Brain microvascular endothelial cell (primary cell): ENCODE measurements around the gene CDKN2B-AS1.

Source experiments
- DNase-seq: peaks from one replicate; pipeline ENCODE4 v3.0.0-alpha.2; 2020
- H3K27ac ChIP-seq: fragments of 250-450 bp; sonication (Bioruptor Pico); 2 replicates; pipeline ENCODE4 v1.5.1; 2020; ENCODE audit warnings: mild to moderate bottlenecking, moderate library complexity
- H3K27me3 ChIP-seq: fragments of 250-450 bp; sonication (Bioruptor Pico); replicated peaks from 2 replicates; pipeline ENCODE4 v1.5.1; 2020; ENCODE audit warnings: mild to moderate bottlenecking
- H3K36me3 ChIP-seq: fragments of 250-450 bp; sonication (Bioruptor Pico); replicated peaks from 2 replicates; pipeline ENCODE4 v1.5.1; 2020; ENCODE audit warnings: mild to moderate bottlenecking
- H3K4me3 ChIP-seq: 2 replicates; pipeline ENCODE4 v1.5.1; 2011; ENCODE audit warnings: low read depth, mild to moderate bottlenecking, control low read depth, low read length, moderate library complexity
- CTCF ChIP-seq: IDR thresholded peaks from 2 replicates; pipeline ENCODE4 v1.5.1; 2011; ENCODE audit warnings: low read depth, mild to moderate bottlenecking, moderate library complexity, low read length, control low read depth, inconsistent platforms; ENCODE audit errors: missing control alignments
- in situ Hi-C: cut with HindIII; loops from 2 replicates; pipeline ENCODE4 v1.10.0; 2017; ENCODE audit warnings: low sequenced_read_pairs, low pct_ligation_motif_present

CDKN2B-AS1 gene

GRCh38 chr9:21984101-21984500 lies 10.5 kb upstream of the CDKN2B-AS1 start:
- no peak for TF ChIP-seq CTCF
- H3K27me3 ChIP-seq = no peaks in the 10 kb centered on the region
- in situ Hi-C loops = no loop called here

GRCh38 chr9:21985964-21986667 lies 8.5 kb upstream of the CDKN2B-AS1 start:
- no peaks in the 10 kb centered on the region for H3K27me3 ChIP-seq
- no peak overlapping the region for H3K4me3 ChIP-seq
- no peaks in the 10 kb centered on the region for H3K36me3 ChIP-seq
- TF ChIP-seq CTCF = no peak
- no peak for DNase-seq
- no peak overlapping the region for H3K27ac ChIP-seq
- in situ Hi-C loops = no loop called here

More at GRCh38 chr9:21984101-21984500, 10.5 kb upstream of the CDKN2B-AS1 start:
- no peak for DNase-seq
- Histone ChIP-seq H3K4me3 (no peak overlapping the region), H3K36me3 (no peaks in the 10 kb centered on the region), H3K27ac (no peak overlapping the region)

- no peak for TF ChIP-seq CTCF
- Histone ChIP-seq H3K36me3 (no peaks in the 10 kb centered on the region), H3K4me3 (no peak overlapping the region), H3K27me3 (no peaks in the 10 kb centered on the region), H3K27ac (peak overlapping the region; percentile 81)
- no peak for DNase-seq
- in situ Hi-C loops = no loop called here
Observed at GRCh38 chr9:21988056-21988990, 6.3 kb upstream of the CDKN2B-AS1 start.

GRCh38 chr9:21989440-21990189 lies 5.0 kb upstream of the CDKN2B-AS1 start:
- Histone ChIP-seq H3K27me3 (no peaks in the 10 kb centered on the region), H3K27ac (peak overlapping the region; percentile 35), H3K4me3 (peak overlapping the region; percentile 18), H3K36me3 (no peaks in the 10 kb centered on the region)
- in situ Hi-C loops = no loop called here
- DNase-seq = no peak
- no peak for TF ChIP-seq CTCF

- TF ChIP-seq CTCF = no peak
- Histone ChIP-seq H3K27ac (no peak overlapping the region), H3K4me3 (no peak overlapping the region), H3K36me3 (no peaks in the 10 kb centered on the region), H3K27me3 (no peaks in the 10 kb centered on the region)
- no peak for DNase-seq
- in situ Hi-C loops = no loop called here
Observed at GRCh38 chr9:21991072-21991959, 3.3 kb upstream of the CDKN2B-AS1 start.
